BE2C (cell line): ENCODE results near the gene NCKAP5L.

Experiments
- DNase-seq: peaks from one replicate; pipeline ENCODE4 v3.0.0-alpha.2; 2020
- H3K27me3 ChIP-seq: fragments of 250-450 bp; sonication (Bioruptor Pico); 2 replicates; pipeline ENCODE4 v1.5.1; 2020; ENCODE audit warnings: mild to moderate bottlenecking
- H3K36me3 ChIP-seq: fragments of 250-450 bp; sonication (Bioruptor Pico); 2 replicates; pipeline ENCODE4 v1.5.1; 2020; ENCODE audit warnings: mild to moderate bottlenecking
- H3K4me1 ChIP-seq: fragments of 250-450 bp; sonication (Bioruptor Pico); 2 replicates; pipeline ENCODE4 v1.5.1; 2020
- H3K4me3 ChIP-seq: 2 replicates; pipeline ENCODE4 v1.5.1; 2011; ENCODE audit warnings: low read depth, low read length
- H3K9me3 ChIP-seq: fragments of 250-450 bp; sonication (Bioruptor Pico); 2 replicates; pipeline ENCODE4 v1.5.1; 2020
- CTCF ChIP-seq: IDR thresholded peaks from 2 replicates; pipeline ENCODE4 v1.5.1; 2012; ENCODE audit warnings: mild to moderate bottlenecking, low read depth, low read length

Gene NCKAP5L

GRCh38 chr12:49805409-49805808 lies 22.8 kb downstream of the NCKAP5L start:
- no peak for DNase-seq
- Histone ChIP-seq H3K4me1 (no peaks in the 10 kb centered on the region), H3K9me3 (no peaks in the 10 kb centered on the region), H3K36me3 (peaks cover 24% of the 10 kb centered on the region), H3K4me3 (no peak overlapping the region), H3K27me3 (no peaks in the 10 kb centered on the region)
- TF ChIP-seq CTCF: no peak

GRCh38 chr12:49804821-49805220 lies 23.4 kb downstream of the NCKAP5L start:
- H3K9me3 ChIP-seq: no peaks in the 10 kb centered on the region
- H3K27me3 ChIP-seq: no peaks in the 10 kb centered on the region
- H3K4me1 ChIP-seq: no peaks in the 10 kb centered on the region
- H3K36me3 ChIP-seq: peaks cover 24% of the 10 kb centered on the region
- DNase-seq: no peak
- no peak overlapping the region for H3K4me3 ChIP-seq
- no peak for TF ChIP-seq CTCF

- H3K9me3 ChIP-seq: no peaks in the 10 kb centered on the region
- no peak for DNase-seq
- no peaks in the 10 kb centered on the region for H3K4me1 ChIP-seq
- H3K36me3 ChIP-seq: peaks cover 24% of the 10 kb centered on the region
- no peak overlapping the region for H3K4me3 ChIP-seq
- no peak for TF ChIP-seq CTCF
- H3K27me3 ChIP-seq: no peaks in the 10 kb centered on the region
Measured at GRCh38 chr12:49803693-49804450, 24.3 kb downstream of the NCKAP5L start.

GRCh38 chr12:49801141-49802063 lies 26.8 kb downstream of the NCKAP5L start:
- no peak for DNase-seq
- H3K4me1 ChIP-seq: no peaks in the 10 kb centered on the region
- no peaks in the 10 kb centered on the region for H3K9me3 ChIP-seq
- H3K4me3 ChIP-seq: no peak overlapping the region
- no peaks in the 10 kb centered on the region for H3K27me3 ChIP-seq
- H3K36me3 ChIP-seq: peaks cover 34% of the 10 kb centered on the region
- no peak for TF ChIP-seq CTCF

- Histone ChIP-seq H3K4me1 (no peaks in the 10 kb centered on the region), H3K9me3 (no peaks in the 10 kb centered on the region), H3K27me3 (no peaks in the 10 kb centered on the region), H3K4me3 (no peak overlapping the region), H3K36me3 (peaks cover 35% of the 10 kb centered on the region)
- no peak for TF ChIP-seq CTCF
- DNase-seq: no peak
Measured at GRCh38 chr12:49800421-49801140, 27.6 kb downstream of the NCKAP5L start.
